ENCODE data around the gene CCNY. TPM values are rescaled to one million over a fixed set of nuclear protein-coding genes. Genes with fewer than 3 reads are reported as not detected.

The CCNY gene
- total RNA-seq, 1 experiment from 2014 or later: 53.3 TPM

GRCh38 chr10:35307297-35307696 is 29.0 kb upstream of the CCNY start (continued):
- TF ChIP-seq, protein P1, sequence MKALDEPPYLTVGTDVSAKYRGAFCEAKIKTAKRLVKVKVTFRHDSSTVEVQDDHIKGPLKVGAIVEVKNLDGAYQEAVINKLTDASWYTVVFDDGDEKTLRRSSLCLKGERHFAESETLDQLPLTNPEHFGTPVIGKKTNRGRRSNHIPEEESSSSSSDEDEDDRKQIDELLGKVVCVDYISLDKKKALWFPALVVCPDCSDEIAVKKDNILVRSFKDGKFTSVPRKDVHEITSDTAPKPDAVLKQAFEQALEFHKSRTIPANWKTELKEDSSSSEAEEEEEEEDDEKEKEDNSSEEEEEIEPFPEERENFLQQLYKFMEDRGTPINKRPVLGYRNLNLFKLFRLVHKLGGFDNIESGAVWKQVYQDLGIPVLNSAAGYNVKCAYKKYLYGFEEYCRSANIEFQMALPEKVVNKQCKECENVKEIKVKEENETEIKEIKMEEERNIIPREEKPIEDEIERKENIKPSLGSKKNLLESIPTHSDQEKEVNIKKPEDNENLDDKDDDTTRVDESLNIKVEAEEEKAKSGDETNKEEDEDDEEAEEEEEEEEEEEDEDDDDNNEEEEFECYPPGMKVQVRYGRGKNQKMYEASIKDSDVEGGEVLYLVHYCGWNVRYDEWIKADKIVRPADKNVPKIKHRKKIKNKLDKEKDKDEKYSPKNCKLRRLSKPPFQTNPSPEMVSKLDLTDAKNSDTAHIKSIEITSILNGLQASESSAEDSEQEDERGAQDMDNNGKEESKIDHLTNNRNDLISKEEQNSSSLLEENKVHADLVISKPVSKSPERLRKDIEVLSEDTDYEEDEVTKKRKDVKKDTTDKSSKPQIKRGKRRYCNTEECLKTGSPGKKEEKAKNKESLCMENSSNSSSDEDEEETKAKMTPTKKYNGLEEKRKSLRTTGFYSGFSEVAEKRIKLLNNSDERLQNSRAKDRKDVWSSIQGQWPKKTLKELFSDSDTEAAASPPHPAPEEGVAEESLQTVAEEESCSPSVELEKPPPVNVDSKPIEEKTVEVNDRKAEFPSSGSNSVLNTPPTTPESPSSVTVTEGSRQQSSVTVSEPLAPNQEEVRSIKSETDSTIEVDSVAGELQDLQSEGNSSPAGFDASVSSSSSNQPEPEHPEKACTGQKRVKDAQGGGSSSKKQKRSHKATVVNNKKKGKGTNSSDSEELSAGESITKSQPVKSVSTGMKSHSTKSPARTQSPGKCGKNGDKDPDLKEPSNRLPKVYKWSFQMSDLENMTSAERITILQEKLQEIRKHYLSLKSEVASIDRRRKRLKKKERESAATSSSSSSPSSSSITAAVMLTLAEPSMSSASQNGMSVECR (CRISPR knock-in tag; IDR thresholded peaks at IDR 0.05; ENCODE audit: borderline replicate concordance): no peak
- TF ChIP-seq ATF1 (CRISPR knock-in tag; IDR thresholded peaks at IDR 0.05) (no peak), NR3C1 (CRISPR knock-in tag; conservative IDR thresholded peaks at IDR 0.05; ENCODE audit: low read depth) (no peak), JUN (CRISPR knock-in tag; IDR thresholded peaks at IDR 0.05) (no peak), SMAD4 (CRISPR knock-in tag; IDR thresholded peaks at IDR 0.05) (no peak), TEAD1 (CRISPR knock-in tag; IDR thresholded peaks at IDR 0.05) (no peak), MLX (CRISPR knock-in tag; IDR thresholded peaks at IDR 0.05) (no peak), GABPB1 (CRISPR knock-in tag; IDR thresholded peaks at IDR 0.05) (no peak)
- TF ChIP-seq, protein P2, sequence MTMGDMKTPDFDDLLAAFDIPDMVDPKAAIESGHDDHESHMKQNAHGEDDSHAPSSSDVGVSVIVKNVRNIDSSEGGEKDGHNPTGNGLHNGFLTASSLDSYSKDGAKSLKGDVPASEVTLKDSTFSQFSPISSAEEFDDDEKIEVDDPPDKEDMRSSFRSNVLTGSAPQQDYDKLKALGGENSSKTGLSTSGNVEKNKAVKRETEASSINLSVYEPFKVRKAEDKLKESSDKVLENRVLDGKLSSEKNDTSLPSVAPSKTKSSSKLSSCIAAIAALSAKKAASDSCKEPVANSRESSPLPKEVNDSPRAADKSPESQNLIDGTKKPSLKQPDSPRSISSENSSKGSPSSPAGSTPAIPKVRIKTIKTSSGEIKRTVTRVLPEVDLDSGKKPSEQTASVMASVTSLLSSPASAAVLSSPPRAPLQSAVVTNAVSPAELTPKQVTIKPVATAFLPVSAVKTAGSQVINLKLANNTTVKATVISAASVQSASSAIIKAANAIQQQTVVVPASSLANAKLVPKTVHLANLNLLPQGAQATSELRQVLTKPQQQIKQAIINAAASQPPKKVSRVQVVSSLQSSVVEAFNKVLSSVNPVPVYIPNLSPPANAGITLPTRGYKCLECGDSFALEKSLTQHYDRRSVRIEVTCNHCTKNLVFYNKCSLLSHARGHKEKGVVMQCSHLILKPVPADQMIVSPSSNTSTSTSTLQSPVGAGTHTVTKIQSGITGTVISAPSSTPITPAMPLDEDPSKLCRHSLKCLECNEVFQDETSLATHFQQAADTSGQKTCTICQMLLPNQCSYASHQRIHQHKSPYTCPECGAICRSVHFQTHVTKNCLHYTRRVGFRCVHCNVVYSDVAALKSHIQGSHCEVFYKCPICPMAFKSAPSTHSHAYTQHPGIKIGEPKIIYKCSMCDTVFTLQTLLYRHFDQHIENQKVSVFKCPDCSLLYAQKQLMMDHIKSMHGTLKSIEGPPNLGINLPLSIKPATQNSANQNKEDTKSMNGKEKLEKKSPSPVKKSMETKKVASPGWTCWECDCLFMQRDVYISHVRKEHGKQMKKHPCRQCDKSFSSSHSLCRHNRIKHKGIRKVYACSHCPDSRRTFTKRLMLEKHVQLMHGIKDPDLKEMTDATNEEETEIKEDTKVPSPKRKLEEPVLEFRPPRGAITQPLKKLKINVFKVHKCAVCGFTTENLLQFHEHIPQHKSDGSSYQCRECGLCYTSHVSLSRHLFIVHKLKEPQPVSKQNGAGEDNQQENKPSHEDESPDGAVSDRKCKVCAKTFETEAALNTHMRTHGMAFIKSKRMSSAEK (CRISPR knock-in tag; IDR thresholded peaks at IDR 0.05; ENCODE audit: borderline replicate concordance): no peak

DNA sequence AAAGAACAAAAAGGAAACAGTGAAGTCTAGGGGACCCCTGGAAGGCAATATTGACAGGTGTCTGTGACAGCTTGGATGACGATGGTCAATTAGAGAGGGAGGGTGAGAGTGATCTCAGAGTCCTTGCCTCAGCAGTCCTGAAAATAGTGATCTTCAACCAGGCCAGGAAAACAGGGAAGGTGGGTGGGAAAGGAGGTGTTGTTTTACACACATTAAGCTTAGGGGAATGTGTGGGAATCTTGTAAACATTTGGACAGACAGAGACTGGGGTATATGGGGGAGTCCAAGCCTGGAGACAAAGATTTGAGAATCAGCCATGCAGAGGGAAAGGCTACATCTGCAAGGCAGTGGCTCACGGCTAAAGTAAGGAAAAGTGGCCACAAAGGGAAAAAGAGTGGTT is 27.5 kb upstream of the CCNY start:
- Mint-ChIP-seq H3K27me3 (ENCODE audit: low read depth) (no peaks in the 10 kb centered on the region; the same call in 1 of the 2 replicates), H3K36me3 (no peaks in the 10 kb centered on the region; the same call in 1 of the 2 replicates), H3K9me3 (peaks cover 2% of the 10 kb centered on the region; the same call in 1 of the 2 replicates), H3K4me1 (no peaks in the 10 kb centered on the region), H3K4me3 (no peak overlapping the region), H3K27ac (no peak overlapping the region)
- DNase-seq (ENCODE audit: low spot score) (no peak), ATAC-seq (no peak)
- no peak for TF ChIP-seq FOXP1 (CRISPR knock-in tag; IDR thresholded peaks at IDR 0.05; ENCODE audit: borderline replicate concordance)
- TF ChIP-seq GTF2I (CRISPR knock-in tag; conservative IDR thresholded peaks at IDR 0.05): no peak
- no peak for TF ChIP-seq SP1 (CRISPR knock-in tag; conservative IDR thresholded peaks at IDR 0.05)
- TF ChIP-seq, protein P3, sequence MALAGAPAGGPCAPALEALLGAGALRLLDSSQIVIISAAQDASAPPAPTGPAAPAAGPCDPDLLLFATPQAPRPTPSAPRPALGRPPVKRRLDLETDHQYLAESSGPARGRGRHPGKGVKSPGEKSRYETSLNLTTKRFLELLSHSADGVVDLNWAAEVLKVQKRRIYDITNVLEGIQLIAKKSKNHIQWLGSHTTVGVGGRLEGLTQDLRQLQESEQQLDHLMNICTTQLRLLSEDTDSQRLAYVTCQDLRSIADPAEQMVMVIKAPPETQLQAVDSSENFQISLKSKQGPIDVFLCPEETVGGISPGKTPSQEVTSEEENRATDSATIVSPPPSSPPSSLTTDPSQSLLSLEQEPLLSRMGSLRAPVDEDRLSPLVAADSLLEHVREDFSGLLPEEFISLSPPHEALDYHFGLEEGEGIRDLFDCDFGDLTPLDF (CRISPR knock-in tag; IDR thresholded peaks at IDR 0.05): no peak
- TF ChIP-seq ELF4 (CRISPR knock-in tag; IDR thresholded peaks at IDR 0.05; ENCODE audit: low read depth): no peak
- TF ChIP-seq HMGA2 (CRISPR knock-in tag; IDR thresholded peaks at IDR 0.05): no peak
- TF ChIP-seq, protein P4, sequence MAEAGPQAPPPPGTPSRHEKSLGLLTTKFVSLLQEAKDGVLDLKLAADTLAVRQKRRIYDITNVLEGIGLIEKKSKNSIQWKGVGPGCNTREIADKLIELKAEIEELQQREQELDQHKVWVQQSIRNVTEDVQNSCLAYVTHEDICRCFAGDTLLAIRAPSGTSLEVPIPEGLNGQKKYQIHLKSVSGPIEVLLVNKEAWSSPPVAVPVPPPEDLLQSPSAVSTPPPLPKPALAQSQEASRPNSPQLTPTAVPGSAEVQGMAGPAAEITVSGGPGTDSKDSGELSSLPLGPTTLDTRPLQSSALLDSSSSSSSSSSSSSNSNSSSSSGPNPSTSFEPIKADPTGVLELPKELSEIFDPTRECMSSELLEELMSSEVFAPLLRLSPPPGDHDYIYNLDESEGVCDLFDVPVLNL (CRISPR knock-in tag; IDR thresholded peaks at IDR 0.05; ENCODE audit: borderline replicate concordance, low read depth): no peak
- TF ChIP-seq, protein P5, sequence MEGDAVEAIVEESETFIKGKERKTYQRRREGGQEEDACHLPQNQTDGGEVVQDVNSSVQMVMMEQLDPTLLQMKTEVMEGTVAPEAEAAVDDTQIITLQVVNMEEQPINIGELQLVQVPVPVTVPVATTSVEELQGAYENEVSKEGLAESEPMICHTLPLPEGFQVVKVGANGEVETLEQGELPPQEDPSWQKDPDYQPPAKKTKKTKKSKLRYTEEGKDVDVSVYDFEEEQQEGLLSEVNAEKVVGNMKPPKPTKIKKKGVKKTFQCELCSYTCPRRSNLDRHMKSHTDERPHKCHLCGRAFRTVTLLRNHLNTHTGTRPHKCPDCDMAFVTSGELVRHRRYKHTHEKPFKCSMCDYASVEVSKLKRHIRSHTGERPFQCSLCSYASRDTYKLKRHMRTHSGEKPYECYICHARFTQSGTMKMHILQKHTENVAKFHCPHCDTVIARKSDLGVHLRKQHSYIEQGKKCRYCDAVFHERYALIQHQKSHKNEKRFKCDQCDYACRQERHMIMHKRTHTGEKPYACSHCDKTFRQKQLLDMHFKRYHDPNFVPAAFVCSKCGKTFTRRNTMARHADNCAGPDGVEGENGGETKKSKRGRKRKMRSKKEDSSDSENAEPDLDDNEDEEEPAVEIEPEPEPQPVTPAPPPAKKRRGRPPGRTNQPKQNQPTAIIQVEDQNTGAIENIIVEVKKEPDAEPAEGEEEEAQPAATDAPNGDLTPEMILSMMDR (IDR thresholded peaks at IDR 0.05): no peak
- no peak for TF ChIP-seq SOX15 (CRISPR knock-in tag; IDR thresholded peaks at IDR 0.05)
- no peak for TF ChIP-seq TP53 (CRISPR knock-in tag; IDR thresholded peaks at IDR 0.05)
- TF ChIP-seq ZNF671 (CRISPR knock-in tag; IDR thresholded peaks at IDR 0.05): no peak
- TF ChIP-seq, protein P6, sequence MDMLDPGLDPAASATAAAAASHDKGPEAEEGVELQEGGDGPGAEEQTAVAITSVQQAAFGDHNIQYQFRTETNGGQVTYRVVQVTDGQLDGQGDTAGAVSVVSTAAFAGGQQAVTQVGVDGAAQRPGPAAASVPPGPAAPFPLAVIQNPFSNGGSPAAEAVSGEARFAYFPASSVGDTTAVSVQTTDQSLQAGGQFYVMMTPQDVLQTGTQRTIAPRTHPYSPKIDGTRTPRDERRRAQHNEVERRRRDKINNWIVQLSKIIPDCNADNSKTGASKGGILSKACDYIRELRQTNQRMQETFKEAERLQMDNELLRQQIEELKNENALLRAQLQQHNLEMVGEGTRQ (CRISPR knock-in tag; IDR thresholded peaks at IDR 0.05): no peak
- TF ChIP-seq ZNF317 (CRISPR knock-in tag; IDR thresholded peaks at IDR 0.05; ENCODE audit: borderline replicate concordance, low read depth): no peak
- no peak for TF ChIP-seq NR1H2 (CRISPR knock-in tag; IDR thresholded peaks at IDR 0.05)
- ChIA-PET CTCF (no interaction called here), POLR2A (no interaction called here)

All from WTC11 (cell line).